ENCODE measurements around the gene DNAJC8. TPM values are rescaled to one million over a fixed set of nuclear protein-coding genes. Genes with fewer than 3 reads are reported as not detected.

Gene DNAJC8, protein sequence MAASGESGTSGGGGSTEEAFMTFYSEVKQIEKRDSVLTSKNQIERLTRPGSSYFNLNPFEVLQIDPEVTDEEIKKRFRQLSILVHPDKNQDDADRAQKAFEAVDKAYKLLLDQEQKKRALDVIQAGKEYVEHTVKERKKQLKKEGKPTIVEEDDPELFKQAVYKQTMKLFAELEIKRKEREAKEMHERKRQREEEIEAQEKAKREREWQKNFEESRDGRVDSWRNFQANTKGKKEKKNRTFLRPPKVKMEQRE
- 87.7 TPM for polyA plus RNA-seq (2013, experiment 1 of 2; ENCODE audit: insufficient read length)
- 95.6 TPM for polyA plus RNA-seq (2013, experiment 2 of 2; ENCODE audit: insufficient read length)

DNA sequence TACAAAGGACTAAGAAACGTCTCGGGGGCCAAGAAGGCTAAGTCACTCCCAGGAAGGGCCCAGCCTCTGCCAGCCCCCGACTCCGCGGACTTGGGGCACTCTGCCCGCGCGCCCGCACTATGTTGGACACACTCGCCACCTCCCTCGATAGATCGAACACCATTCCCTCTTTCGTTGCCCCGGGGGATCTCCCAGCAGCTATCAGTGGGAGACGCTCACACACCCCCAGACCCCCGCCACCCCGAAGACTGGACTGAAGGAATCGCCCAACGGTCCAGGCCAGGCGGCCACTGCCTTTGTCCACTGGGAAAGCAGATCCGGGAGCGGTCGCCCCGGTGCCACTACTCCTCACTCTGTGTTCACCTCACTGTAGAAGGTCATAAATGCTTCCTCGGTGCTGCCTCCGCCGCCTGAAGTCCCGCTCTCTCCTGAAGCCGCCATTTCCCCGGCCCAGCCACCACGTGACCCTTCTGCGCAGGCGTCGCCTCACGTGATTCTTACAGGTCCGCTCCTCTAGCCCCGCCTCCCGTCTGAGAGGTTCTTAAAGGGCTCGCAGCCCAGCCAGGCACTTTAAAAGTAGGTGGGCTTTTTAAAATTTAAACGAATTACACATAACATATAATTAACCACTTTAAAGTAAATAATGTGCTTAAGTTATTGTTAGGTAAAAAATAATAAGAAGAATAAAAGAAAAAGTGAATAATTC is at the start of gene DNAJC8:
DNAJC8 (minus strand) TSS at position 472 of the 706 bp plus-strand sequence; CDS start at position 441, 31 bp downstream.
- DNase-seq: peak; percentile 89

GRCh38 chr1:28281608-28282425 is 49.0 kb upstream of the DNAJC8 start:
- no peak for DNase-seq

GRCh38 chr1:28280977-28281381 is 48.1 kb upstream of the DNAJC8 start:
- no peak for DNase-seq

DNA sequence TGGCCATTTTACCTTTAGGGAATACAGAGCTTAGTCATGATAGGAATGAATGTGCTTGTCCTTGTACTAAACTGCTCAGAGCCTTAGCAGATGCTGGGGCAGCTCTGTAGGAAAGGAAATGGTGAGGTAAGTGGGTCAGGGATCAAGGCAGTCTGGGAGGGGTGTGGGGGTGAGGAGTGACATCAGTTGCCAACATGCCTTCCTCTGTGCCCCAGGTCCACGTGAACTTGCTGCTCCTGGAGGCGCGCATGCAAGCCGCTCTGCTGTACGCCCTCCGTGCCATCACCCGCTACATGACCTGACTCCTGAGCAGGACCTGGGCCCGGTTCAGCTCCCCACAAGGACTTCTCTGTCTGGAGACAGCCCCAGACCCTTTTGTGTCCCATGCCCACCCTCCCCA is 47.7 kb upstream of the DNAJC8 start:
- no peak for DNase-seq

DNA sequence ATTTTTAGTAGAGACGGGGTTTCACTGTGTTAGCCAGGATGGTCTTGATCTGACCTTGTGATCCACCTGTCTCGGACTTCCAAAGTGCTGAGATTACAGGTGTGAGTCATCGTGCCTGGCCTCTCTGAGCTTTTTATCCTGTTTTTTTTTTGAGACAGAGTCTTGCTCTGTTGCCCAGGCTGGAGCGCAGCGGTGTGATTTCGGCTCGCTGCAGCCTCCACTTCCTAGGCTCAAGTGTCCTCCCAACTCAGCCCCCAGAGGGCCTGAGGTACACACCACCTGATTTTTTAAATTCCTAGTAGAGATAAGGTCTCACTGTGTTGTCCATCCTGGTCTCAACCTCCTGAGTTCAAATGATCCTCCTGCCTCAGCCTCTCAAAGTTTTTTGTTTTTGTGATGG is 46.9 kb upstream of the DNAJC8 start:
- DNase-seq: no peak

DNA sequence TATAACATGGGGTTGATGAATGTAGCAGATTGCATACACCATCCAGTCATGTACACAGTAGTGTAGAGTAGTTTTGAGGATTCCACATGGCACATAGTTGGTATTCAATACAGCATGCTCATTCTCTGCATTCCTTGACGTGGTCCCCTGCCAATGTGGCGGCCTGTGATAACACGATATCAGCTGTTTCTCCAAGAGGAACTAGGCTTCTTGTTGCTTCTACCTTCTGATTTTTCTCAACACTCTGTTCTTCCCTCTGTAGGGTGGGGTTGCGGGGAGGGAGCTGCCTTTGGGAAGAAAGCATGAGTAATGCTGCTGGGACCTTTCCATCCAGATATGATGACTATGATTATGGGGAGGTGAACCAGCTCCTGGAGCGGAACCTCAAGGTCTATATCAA is 45.9 kb upstream of the DNAJC8 start:
- no peak for DNase-seq

DNA sequence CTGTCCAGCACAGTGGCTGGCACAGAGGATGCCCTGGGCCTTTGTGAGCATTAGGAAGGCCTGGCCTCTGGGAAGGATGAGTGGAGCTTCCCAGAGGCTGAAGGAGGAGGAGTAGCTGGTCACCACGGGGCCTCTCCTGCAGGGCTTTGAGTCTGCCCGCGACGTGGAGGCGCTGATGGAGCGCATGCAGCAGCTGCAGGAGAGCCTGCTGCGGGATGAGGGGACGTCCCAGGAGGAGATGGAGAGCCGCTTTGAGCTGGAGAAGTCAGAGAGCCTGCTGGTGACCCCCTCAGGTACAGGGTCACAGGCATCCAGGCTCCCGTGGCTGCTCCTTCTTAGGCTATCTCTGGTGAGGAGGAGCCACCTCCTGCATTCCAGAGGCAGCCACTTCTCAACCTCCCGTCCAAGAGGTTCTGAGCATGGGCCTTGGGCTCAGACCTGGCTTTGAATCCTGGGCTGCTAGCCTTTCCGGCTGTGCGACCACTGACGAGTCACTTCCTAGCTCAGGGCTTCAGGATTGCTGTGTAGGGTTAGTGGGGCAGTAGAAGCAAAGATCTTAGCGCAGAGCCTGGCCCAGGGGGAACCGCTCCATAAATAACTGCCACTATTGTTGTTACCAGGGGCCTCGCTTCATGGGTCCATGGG is 40.5 kb upstream of the DNAJC8 start:
- DNase-seq: no peak

GRCh38 chr1:28272215-28272852 is 39.5 kb upstream of the DNAJC8 start:
- no peak for DNase-seq

GRCh38 chr1:28269529-28269928 is 36.7 kb upstream of the DNAJC8 start:
- DNase-seq: no peak

- no peak for DNase-seq
These were observed 34.8 kb upstream of the DNAJC8 start for GRCh38 chr1:28267633-28268032.

GRCh38 chr1:28266920-28267322 is 34.1 kb upstream of the DNAJC8 start:
- no peak for DNase-seq

DNA sequence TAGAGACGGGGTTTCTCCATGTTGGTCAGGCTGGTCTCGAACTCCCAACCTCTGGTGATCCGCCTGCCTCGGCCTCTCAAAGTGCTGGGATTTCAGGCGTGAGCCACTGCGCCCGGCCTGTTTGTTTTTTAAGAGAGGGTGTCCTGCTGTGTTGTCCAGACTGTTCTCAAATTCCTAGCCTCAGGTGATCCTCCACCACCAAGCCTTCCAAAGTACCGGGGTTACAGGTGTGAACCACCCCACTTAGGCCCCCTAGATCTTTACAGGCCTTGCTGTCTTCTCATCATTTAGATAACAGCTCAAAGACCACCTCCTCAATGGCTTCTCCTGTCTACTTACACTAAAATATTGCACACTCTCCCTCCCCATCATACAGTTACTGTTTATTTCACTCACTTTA is 32.7 kb upstream of the DNAJC8 start:
- no peak for DNase-seq

DNA sequence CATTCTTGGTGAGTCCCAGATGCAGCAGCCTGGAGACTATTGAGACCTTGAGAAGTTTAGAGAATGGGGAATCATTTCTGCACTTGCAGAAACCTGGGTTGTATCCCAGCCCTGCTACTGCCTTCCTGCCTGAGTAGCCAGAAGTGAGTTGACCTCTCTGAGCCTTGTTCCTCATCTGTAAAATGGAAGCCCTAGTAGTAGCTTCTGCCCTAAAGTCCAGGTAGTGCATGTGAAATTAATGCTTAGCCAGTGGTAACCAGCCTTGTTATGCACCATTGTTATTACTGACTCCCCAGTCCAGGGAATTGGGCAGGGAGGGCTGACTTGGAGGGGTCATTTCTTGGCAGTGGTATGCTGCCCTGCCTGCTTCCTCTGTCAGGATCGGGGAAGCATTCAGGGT is 32.1 kb upstream of the DNAJC8 start:
- no peak for DNase-seq

DNA sequence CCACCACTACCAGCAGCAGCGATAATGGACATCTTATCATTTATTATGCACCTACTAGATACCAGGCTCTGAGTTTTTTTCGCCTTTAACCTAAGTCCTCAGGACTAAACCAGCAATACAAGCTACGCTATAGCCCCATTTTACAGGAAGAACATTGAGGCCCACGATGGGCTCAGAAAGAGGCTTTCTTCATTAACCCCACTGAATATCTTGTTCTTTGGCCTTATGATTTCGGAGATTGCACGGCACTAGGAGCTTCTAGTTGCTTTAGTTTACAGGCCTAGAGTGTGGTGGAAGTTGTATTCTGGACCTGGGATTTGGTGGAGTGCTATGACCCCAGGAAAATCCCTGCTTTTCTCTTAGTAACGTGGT is 28.0 kb upstream of the DNAJC8 start:
- DNase-seq: no peak

DNA sequence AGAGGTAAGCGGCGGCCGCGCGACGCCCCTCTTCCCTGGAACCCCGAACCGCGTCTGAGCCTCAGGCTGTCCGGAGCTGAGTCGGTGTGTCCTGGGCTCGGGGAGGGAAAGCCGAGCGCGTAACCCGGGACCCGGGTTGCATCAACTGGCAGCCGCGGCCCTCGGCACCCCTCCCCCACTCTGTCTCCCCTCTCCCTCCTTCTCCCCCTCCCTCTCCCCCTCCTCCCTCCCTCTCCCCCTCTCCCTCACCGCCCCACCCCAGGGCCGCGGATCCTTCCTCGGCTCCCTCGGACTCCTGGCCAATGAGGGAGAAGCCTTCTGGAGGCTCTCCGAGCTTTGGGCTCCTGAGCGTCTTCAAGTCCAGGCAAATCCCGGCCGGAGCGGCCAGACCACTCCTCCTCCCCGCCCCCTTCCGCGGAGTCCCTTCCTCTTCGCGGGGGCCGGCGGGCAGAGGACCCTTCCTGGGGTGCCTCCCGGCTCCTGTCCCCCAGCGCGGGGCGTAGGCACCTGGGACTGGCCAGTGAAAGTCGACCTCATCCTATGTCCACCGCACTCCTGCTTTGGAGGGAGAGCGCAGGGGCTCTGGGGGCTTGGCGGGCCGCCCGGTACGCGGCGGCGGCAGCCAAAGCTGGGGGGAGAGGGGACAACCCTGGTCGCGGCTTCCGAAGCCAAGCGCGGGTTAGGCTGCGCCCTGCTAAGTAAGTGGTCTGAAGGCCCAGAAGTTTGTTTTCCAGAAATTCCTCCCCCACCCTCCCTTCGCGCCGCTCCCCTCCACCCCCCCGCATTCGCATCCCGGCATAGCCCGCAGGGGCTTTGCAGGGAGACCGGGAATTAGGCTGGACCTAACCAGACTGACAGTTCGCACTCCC is 27.3 kb upstream of the DNAJC8 start:
- DNase-seq: peak; percentile 79

DNA sequence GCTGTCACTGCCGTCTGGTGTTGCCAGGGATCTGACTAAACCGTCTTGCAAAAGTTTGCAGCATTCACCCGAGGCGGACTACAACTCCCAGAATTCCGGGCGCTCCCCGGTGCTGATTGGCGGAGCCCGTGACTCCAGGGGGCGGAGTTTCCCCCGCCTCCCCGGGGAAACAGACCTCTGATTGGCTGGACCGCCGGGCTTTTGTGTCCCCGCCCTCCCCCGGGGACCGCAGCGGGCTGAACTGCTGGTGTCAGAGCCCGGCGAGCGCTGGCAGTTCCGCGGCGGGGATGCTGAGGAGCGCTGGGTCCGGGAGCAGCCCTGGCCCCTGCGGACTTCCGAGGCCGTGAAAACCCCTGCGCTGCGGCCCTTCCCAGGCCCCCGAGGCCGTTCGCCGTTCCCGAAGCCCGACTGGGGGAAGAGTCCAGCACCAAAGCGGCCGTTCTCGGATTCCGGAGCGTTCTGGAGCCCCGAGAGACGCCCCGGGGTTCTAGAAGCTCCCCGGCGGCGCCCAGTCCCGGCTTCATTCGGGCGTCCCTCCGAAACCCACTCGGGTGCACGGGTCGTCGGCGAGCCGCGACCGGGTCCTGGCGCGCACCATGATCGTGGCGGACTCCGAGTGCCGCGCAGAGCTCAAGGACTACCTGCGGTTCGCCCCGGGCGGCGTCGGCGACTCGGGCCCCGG is 26.6 kb upstream of the DNAJC8 start, which contains the start of gene SESN2:
SESN2 (plus strand) TSS at position 267 of the 682 bp plus-strand sequence; CDS start at position 597, 330 bp downstream.
- peak; percentile 100 for DNase-seq

DNA sequence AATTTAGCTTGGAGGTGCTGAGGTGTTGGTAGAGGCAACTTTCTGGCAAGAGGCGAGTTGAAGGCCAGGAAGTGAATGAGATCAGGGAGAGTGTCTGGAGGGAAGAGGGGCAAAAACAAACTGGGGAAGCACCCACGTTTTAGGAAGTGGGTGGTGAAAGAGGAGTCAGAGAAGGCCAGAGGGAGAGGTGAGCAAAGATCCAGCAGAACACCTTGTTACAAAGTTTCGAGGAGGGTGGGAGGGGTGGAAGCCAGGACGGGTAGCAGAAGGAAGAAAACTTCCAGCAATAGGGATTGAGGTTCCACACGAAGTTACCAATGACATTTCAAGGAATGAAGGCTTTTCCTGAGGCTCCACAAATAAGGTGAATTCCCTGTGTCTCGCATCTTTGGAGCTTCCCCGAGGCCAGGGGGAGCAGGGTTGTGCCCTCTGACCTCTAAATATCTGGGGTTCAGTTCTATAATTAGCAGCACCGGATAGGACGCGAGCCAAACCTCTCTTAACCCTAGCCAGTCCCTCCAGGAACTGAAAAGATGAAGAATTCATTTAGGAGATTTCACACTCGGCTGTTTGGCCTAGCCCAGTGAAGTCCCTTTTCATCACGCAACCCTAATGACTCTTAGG is 25.9 kb upstream of the DNAJC8 start:
- peak; percentile 29 for DNase-seq

GRCh38 chr1:28257736-28258135 is 24.9 kb upstream of the DNAJC8 start:
- no peak for DNase-seq

DNA sequence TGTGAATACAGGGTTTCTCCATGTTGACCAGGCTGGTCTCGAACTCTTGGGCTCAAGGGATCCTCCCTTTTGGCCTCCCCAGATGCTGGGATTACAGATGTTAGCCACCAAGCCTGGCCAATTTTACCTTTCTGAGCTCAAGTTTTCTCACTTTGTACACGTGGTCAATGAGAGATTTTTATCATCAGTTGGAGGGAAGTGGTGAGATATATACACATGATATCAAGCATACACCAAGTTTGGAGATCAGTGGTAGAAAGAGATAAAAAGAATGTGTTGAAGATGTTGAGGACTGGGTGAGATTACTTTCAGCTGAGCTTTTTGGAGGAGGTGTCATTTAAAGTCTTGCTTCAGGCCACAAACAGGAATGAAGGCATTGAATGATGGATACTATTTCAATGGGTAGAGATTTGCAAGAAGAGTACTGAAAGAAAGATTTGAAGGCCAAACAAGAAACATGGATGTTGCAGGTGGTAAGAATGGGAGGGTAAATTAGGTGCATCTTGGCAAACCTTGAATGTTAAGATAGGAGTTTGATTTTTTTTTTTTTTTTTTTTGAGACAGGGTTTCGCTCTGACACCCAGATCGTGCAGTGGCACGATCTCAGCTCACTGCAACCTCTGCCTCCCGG is 23.5 kb upstream of the DNAJC8 start:
- no peak for DNase-seq

Measured in fibroblast of skin of scalp (primary cell).